Amniotic stem cell (primary cell): ENCODE data around the gene TUBGCP6.

Experiments used
- DNase-seq: peaks from one replicate; lab custom pipeline; 2025; lab: John Stamatoyannopoulos, UW

TUBGCP6 gene

DNA sequence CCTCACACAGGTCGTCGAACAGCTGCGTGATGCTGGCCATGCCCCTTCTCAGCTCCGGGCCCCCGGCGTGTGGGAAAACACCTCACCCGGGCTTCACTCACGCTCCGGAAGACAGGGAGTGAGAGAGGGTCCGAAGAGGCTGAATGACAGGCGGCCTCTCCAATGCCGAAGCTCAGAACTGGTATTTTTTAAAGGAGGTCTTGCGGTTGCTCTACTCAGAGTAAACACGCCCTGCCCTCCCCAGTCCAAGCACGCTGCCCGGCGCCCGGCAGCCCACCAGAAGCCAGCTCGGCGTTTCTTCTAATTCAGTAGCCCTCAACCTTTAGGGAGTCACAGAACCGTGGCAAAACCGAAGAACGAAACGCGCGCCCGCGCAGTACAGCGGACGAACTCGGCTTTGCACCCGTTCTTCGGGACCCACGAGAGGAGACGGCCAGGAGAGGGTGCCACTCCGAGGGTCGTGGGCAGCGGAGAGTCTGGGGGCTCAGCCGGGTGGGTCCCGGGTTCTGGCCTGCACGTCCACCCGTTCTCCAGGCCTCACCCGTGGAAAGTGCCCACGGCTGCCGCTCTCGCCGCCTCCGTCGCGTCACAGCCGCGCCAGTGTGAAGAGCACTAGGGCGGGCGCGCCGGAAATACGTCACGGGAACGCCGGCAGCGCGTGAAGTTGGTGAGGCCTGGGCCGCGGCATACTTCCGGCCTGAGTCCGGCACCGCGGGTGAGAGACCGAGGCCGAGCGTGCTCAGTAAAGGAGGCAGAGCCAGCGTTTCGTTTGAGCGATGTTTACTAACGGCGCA, at the start of gene TUBGCP6:
TSS of gene TUBGCP6 (minus strand) at position 604 of the 794 bp plus-strand sequence. CDS start at position 40, 564 bp downstream.
- DNase-seq = peak; percentile 81

DNA sequence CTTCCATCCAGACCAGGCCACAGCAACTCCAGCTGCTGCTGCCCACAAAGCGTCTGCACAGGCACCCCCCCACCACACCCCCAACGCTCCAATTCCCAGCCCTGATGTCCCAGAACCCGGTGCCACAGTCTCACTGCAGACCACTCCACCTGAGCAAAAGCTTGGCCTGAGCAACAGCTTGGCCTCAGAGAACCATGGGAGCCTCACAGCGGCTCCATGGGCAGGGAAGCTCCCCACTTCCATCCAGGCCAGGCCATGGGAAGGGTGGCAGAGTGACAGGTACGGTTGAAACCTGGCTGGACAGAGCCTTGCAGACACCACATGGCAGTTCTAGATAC, 49.5 kb upstream of the TUBGCP6 start:
- no peak for DNase-seq

DNA sequence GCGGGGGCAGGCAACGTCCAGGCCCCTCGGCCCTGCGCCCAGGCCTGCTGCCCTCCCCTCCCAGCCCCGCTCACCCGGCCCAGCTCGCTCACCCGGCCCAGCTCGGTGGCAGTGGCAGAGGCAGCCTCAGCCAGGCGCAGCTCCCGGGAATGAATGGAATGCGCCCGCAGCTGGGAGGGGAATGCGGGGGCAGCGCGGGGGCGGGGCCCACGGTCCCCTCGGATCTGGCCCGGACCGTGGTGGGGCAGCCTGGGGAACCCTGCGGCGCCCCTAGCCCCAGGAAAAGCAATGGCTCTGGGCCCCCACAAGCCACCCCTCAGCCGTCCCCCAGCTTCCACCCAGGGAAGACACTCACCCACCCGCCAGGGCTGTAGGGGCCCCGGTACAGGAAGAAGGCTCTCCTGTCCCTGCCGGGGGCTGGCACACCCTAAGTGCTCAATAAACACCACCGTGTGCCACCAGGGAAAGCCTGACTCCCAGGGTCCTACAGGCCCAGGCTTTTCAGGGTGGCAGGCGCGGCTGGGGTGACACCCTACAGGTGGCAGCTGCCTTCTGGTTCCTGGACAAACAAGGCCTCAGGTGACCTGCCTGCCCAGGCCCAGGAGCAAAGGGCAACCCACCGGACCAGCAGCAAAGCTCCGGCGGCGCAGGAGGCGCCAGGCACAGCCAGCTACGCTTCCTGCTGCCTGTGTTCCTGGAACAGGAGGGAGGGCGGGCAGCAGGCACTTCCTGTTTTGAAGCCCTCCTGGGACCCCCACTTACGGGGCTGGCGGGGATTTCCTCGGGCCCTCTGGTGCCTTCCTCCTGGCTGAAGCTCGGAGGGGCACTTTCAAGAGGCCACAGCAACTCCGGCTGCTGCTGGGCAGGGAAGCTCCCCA, 48.9 kb upstream of the TUBGCP6 start:
- DNase-seq = peak; percentile 55

DNA sequence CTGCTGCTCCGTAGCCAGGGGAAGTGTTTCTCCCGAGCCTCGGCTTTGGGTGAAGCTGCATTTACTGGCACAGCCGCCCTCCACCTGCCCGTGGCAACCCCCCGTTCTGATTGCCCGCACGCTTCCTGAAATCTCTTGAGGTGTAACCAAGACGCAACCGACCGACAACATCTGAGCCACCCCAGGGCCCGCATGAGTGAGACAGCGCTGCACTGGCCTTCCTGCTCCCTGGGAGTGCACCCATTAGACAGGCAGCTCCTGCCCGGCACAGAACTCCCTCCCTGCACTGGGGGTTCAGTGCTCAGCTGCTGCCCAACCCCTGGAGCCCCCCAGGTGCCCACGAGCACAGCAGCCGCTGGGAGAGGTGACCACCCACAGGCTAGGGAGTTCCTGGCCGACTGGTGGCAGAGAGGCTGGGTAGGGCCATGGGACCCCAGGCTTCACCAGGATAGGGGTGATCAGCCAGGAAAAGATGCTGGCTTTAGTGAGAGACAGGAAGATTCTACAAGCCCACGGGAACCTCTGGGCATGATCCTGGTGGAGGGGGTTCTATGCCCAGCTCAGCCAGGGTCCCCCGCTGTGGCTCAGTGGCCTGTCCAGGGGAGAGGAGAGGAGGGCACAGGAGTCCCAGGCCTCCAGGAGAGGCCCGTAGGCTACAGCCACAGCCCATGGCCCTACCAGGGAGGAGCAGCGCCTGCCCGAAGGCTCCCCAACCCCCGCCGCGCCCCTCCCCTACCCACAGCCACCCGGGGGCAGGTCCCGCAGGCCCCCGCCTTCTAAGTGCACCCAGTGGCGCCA, 48.0 kb upstream of the TUBGCP6 start:
- no peak for DNase-seq

DNA sequence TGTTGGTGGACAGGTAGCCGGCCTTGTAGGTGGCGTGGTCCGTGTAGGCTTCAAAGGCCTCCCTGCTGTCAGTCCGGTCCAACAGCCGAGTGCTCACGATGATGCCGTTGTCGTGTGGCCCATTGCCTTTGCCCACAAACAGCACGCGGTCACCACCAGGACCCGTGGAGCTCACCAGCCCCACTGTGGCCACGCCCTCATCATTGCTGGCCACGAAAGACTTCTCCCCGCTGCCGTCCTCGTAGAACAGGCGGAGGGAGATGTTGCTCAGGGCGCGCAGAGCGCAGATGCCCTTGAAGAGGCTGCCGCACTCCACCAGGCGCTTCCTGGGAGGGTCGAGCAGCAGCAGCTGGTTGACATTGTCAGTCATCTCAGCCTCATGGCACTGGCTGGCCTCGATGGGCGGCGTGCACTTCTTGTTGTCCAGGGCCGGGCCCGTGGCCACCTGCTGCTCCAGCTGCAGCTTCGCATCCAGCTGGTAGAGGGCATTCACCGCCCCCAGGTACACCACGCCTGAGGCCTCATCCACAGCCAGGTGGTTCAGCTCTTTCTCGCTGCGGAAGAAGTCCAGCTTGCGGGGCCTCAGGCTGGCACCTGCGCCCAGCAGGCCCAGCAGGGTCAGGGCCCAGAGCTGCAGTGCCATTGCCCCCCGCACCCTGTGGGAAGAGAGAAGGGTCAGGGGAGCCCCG, 45.3 kb upstream of the TUBGCP6 start:
- DNase-seq = no peak

GRCh38 chr22:50289151-50289941, 44.5 kb upstream of the TUBGCP6 start:
- DNase-seq = no peak

DNA sequence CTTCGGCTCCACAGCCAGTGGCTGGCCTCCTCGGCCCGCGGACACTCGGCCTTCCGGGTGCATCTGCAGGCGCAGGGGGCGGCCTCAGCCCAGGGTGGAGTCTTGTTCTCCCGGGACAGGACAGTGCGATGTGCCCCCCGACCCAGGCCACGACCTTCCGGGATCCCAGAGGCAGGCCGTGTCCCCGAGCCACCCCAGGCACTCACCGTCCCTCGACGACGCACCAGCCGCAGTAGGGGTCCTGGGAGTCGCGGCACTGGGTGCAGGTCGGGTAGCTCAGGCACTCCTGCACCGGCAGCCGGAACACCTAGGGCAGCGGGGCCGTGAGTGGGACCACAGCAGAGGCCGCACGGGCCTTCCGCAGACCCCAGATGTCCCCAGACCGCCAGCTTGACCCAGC, 42.9 kb upstream of the TUBGCP6 start:
- DNase-seq = no peak

DNA sequence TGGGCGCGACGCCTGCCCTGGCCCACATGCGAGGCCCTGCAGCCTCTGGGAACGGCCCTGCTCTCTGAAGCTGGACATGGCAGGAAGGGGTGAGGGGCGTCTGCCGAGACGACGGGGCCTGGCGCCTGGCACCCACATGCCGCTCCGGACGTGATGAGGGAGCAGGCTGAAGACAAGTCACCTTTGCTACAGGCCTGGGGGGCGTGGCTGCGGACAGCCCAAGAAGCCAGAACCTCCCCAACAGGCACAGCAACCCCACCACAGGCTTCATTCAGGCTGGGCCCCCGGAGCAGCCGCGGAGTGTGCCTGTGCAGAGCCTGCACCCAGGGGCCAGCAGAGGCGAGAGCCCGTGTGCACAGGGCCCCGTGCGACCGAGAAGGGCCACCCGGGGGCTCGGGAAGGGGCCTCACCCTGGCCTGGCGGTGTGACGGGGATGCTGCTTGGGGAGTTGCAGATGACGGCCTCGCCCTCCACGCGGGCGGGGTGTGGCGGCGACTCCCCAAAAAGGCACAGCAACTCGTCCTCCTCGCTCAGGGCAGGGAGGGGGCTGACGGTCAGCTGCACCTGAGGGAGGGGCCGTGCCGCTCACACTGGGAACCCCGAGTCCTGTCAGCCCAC, 42.0 kb upstream of the TUBGCP6 start:
- DNase-seq = no peak

- DNase-seq = no peak
These were observed 41.5 kb upstream of the TUBGCP6 start for GRCh38 chr22:50286275-50286674.

GRCh38 chr22:50285568-50286229, 40.9 kb upstream of the TUBGCP6 start:
- DNase-seq = no peak

DNA sequence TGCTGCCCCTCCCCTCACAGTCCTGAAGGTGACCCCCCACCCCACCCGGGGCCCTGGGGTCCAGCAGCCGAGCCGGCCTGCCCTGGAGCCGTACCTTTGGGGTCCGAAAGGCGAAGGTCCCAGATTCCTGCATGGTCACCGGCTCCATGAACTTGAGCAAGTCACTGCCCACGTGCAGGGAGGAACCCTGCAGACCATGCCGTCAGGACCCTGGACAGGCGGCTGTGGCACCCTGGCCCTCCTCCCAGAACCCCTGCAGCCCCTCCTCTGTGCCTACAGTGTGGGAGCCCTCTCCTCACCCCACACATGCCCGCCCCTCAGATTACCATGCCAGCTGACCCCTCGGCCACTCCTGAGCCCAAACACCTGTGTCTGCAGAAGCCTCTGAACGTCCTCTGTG, 39.7 kb upstream of the TUBGCP6 start:
- DNase-seq = no peak

GRCh38 chr22:50283821-50284220, 39.0 kb upstream of the TUBGCP6 start:
- no peak for DNase-seq

GRCh38 chr22:50282361-50283155, 37.7 kb upstream of the TUBGCP6 start:
- no peak for DNase-seq

GRCh38 chr22:50281957-50282356, 37.1 kb upstream of the TUBGCP6 start:
- no peak for DNase-seq

DNA sequence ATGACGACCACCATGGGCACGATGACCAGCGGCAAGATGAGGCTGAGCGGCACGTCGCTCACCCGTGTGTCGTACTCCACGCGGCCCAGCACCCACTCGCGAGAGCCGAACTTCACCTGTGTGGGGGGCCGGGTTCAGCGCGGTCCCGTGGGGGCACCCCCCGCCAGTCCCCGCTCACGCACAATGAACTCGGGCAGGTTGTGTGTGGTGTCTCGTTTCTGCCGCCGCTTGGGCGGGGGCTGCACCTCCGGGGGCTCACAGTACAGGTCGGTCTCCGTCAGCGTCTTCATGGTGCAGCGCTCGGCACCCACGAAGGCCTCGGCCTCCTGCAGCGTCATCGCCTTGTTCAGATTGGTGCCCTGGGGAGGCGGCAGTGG, 36.5 kb upstream of the TUBGCP6 start:
- no peak for DNase-seq

DNA sequence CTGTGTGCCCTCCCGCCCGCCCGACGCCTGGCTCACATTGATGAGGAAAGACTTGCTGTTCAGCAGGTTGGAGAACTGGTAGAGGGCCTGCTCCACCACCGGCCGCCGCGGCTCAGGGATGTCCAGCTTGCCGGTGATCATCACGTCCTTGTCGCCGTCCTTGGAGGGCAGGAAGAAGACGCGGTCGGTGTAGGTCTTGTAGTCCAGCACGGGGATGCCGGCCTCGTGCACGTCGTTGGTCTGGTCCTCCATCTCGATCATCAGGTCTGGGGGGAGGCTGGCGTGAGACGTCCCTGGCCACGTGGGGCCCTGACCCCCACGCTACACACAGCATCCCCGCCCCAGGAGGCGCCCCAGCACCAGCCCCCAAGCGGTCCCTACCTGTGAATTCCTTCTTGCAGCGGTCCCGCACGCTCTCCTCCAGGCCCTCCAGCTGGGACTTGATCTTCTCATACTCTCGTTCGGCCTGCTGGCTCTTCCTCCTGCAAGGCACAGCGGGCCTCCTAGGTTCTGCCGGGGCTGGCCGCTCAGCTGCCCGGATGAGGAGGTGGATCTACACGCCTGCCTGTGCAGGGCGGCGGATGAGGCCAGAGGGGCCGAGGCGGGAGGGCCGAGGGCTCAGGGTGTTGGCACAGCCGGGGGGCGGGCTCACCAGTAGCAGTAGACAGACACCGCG, 36.0 kb upstream of the TUBGCP6 start:
- DNase-seq = no peak

DNA sequence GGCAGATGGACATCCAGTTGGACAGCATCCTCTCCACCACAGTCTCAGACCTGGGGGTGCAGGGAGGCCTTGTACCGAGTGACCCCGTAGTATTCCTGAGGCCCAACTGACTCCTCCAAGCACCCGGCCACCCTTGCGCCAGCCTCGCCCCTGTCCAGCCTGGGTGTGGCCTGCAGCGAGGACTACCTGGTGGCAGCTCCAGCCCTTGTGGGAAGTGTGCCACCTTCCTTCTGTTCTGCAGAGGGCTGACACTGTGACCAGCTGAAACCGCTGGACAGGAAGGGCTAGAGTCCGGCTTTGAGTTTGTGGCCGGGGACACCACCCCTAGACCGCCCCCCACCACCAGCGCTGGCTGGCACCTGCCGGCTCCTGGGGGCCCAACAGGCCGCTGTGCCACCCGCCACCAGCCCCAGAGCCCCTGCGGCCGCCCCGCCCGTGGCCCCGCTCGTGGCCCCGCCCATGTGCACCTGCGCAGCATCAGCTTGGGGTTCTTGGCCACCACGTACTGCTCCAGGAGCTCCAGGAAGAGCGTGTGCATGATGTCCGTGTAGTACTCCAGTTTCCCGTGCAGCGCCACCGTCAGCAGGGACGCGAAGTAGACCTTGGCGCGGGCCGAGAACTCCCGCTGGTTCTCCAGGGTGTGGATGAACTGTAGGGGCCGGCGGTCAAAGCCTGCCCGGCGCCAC, 35.3 kb upstream of the TUBGCP6 start:
- no peak for DNase-seq
